SH-SY5Y (cell line): ENCODE data around the gene MAP3K5.

Source experiments
- GATA2 ChIP-seq: IDR thresholded peaks from 2 replicates; pipeline ENCODE4 v1.6.1; 2011; ENCODE audit warnings: mild to moderate bottlenecking, low read depth, low read length
- GATA3 ChIP-seq: IDR thresholded peaks from 2 replicates; pipeline ENCODE4 v1.6.1; 2011; ENCODE audit warnings: low read depth, mild to moderate bottlenecking, low read length, moderate library complexity

- TF ChIP-seq GATA2 (no peak), GATA3 (no peak)
These were observed 50.2 kb downstream of the MAP3K5 start for GRCh38 chr6:136742125-136742524.
